Pancreas (tissue), 10 donors: Measurements from ENCODE around the gene EPX. TPM values are rescaled to one million over a fixed set of nuclear protein-coding genes. Genes with fewer than 3 reads are reported as not detected.

Experiments
- ATAC-seq, 4 donors: fragments of 200-7000 bp; cut with Tn5 transposase; one replicate each; pipeline versions ENCODE4 v1.8.0 to v1.9.1; 2020; ENCODE audit warnings: mild to moderate bottlenecking in 4 of 4, moderate library complexity in 4 of 4
- DNase-seq, 6 donors: peaks; one replicate each; pipeline ENCODE4 v3.0.0-alpha.2; 2020
- FAIRE-seq: peaks from 2 replicates; lab custom pipeline; 2012; peaks lifted over from hg19 to GRCh38; lab: Jason Lieb, UNC
- H3K27ac ChIP-seq, 4 donors: fragments of 200-600 bp; sonication (generic); 1 replicate in 3 of 4; 2 replicates in 1 of 4; pipeline versions ENCODE4 v1.5.0 to v1.8.0; 2020
- H3K27me3 ChIP-seq, 4 donors: fragments of 200-600 bp; one replicate each; pipeline ENCODE4 v1.8.0; 2021
- H3K36me3 ChIP-seq, 3 donors: fragments of 200-600 bp; sonication (generic) in 1 of 3; one replicate each; pipeline versions ENCODE4 v1.5.0 to v1.8.0; 2020 to 2021
- H3K4me1 ChIP-seq, 3 donors: fragments of 200-600 bp; one replicate each; pipeline ENCODE4 v1.8.0; 2021
- H3K4me3 ChIP-seq, 4 donors: fragments of 200-600 bp; sonication (generic) in 2 of 4; one replicate each; pipeline versions ENCODE4 v1.5.0 to v1.8.0; 2020 to 2021
- H3K9me3 ChIP-seq, 4 donors: fragments of 200-600 bp; one replicate each; pipeline ENCODE4 v1.8.0; 2021
- WGBS, 2 donors: extraction: QIAGEN DNeasy Blood & Tissue Kit; methylation state at CpG; one replicate each; pipeline ENCODE4 v1.1.7; 2013; 5-methylcytosine and 5-hydroxymethylcytosine counted together
- intact Hi-C, 3 donors: fragments of 100-400 bp; cut with DNase I; formaldehyde crosslinking; loops; one replicate each; pipeline versions ENCODE4 v1.11.1 to v1.14.2; 2022
- polyA plus RNA-seq, 2 donors: library from polyadenylated mRNA; stranded (reverse); fragments of 200-250 nt; gene quantifications; one replicate each; pipeline ENCODE4 v1.2.3, GENCODE V29; 2013
- total RNA-seq, 6 donors: library from RNA; stranded (reverse); fragmentation: NEBNext Ultra II Directional in 4 of 6; extraction: Animal tissue kit (Norgen Biotek cat#: 25700) in 4 of 6; gene quantifications; one replicate each; pipeline versions ENCODE4 v1.2.1 to v1.2.4, GENCODE V29; 2021 to 2023
- TF ChIP-seq, protein P1 (sequence below), 4 donors: fragments of 200-600 bp; sonication (generic) in 3 of 4; IDR thresholded peaks; one replicate each; pipeline versions ENCODE4 v1.5.0 to v1.8.0; 2021; ENCODE audit warnings: antibody characterized with exemption in 4 of 4
- donor health status: healthy with polysubstance abuse.
- donor health status: DM: no; HTN: no; CAD: no; lungs with moderate emphysema.
- donor health status: DM: no; HTN: no; CAD: no.
- donor health status: control.
- donor health status: control.
- donor health status: Bipolar disorder and iron deficiency.
- donor health status: DM: yes; HTN: yes; CAD: no.
- donor health status: DM: no; HTN: no; CAD: no.
- donor health status: DM: no; HTN: no; CAD: no.
- donor health status: DM: yes; HTN: yes; CAD: no.

The EPX gene
- total and polyA plus RNA-seq, 8 donors: not detected

DNA sequence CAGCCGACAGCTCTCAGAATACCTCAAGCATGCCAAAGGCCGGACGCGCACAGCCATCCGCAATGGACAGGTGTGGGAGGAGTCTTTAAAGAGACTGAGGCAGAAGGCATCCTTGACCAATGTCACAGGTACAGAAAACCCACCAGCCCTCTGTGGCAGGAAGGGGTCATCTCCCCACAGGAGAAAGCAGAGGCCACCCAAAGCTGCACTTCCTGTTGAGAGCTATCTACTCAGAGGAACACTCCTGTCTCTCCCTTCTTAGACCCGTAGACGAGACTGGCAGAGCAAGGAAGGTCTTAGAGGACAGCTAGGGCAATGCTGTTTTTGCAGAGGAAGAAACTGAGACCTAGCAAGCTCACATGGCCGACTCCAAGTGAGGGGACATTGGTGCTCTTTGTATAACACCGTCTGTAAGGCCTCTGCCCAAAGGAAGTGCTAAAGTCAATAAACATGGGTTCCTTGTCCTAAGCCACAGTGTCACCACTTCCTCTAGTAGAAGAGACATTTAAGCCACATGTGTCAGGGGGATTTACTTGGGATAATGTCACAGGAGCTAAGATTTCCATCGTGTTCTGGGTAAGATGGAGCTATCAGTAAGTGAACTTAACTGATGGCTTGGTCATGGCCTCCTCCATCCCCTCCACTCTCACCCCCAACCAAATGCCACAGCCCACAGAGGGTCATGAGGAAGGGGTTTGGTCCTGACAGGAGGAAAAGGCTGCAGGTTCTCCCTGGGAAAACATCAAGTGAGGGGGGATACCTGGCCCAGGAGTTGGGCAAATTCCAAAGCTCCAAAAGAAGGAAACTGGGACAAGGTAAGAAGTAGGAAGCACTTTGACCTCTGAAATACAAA lies 55.2 kb downstream of the EPX start:
- Histone ChIP-seq H3K27me3 (no peaks in the 10 kb centered on the region), H3K36me3 (no peaks in the 10 kb centered on the region), H3K4me1 (no peaks in the 10 kb centered on the region), H3K27ac (no peak overlapping the region), H3K4me3 (no peak overlapping the region), H3K9me3 (no peaks in the 10 kb centered on the region)
- ATAC-seq (no peak), FAIRE-seq (no peak), DNase-seq (no peak)
- intact Hi-C loops: no loop called here
- WGBS, 2 donors: 77 to 89% methylated on average over 10 of the region's 10 CpGs
- TF ChIP-seq, protein P1, sequence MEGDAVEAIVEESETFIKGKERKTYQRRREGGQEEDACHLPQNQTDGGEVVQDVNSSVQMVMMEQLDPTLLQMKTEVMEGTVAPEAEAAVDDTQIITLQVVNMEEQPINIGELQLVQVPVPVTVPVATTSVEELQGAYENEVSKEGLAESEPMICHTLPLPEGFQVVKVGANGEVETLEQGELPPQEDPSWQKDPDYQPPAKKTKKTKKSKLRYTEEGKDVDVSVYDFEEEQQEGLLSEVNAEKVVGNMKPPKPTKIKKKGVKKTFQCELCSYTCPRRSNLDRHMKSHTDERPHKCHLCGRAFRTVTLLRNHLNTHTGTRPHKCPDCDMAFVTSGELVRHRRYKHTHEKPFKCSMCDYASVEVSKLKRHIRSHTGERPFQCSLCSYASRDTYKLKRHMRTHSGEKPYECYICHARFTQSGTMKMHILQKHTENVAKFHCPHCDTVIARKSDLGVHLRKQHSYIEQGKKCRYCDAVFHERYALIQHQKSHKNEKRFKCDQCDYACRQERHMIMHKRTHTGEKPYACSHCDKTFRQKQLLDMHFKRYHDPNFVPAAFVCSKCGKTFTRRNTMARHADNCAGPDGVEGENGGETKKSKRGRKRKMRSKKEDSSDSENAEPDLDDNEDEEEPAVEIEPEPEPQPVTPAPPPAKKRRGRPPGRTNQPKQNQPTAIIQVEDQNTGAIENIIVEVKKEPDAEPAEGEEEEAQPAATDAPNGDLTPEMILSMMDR (IDR thresholded peaks at IDR 0.05): no peak

DNA sequence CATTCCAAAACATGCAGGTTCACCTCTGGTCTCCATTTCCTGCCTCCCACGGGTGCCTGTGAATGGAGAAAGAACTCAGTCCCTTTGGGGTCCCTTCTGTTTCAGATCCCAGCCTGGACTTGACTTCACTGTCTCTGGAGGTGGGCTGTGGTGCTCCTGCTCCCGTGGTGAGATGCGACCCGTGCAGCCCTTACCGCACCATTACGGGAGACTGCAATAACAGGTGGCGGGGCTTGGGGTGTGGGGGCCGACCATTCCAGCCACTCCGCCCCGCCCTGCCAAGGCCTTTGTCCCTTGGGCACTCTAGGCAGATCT lies 56.4 kb downstream of the EPX start:
- 22 to 26% methylated on average over 10 of the region's 10 CpGs for WGBS, 2 donors
- Histone ChIP-seq H3K36me3 (no peaks in the 10 kb centered on the region), H3K4me1 (no peaks in the 10 kb centered on the region), H3K4me3 (peak overlapping the region in 1 of 4 donors; percentile 51), H3K27ac (no peak overlapping the region), H3K9me3 (no peaks in the 10 kb centered on the region), H3K27me3 (no peaks in the 10 kb centered on the region)
- intact Hi-C loops: no loop called here
- FAIRE-seq (no peak), ATAC-seq (peak in 1 of 4 donors; percentile 12), DNase-seq (no peak)
- TF ChIP-seq, protein P1 (IDR thresholded peaks at IDR 0.05): no peak

DNA sequence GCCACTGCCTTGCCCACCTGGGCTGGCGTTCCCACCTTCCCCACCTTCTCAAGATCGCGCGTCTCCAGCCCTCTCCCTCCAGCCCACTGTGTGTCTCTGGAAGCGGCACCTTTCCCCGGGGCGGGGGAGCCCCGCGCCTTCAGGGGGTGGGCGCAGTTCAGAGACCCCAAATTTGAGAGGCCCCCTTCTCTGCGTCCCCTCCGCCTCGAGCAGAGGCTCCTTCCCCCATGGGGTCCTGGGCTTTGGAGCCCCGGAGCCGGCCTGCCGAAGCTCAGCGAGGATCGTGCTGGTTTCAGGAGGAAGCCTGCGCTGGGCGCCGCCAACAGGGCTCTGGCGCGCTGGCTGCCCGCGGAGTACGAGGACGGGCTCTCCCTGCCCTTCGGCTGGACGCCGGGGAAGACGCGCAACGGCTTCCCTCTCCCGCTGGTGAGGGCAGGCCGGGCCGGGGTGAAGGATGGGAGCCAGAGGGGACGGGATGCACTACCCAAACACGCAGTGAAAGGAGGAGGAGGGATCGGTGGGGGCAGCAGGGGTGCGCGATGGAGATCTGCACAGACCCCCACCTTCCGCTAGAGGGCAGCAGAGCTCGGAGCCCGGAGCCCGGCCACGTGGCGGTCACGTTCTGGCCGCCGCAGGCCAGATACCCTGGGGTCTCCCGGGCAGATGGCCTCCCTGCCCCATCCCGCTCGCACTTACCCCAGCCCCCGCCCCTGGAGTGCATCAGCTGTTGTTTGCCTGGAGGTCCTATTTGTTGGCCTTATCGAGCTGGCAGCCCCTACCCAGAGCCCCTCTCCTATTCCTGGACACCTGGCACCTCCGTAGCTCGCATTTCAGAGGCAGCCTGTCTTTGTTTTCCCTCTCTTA lies 57.0 kb downstream of the EPX start:
- H3K9me3 ChIP-seq: no peaks in the 10 kb centered on the region
- no peaks in the 10 kb centered on the region for H3K36me3 ChIP-seq
- no peak overlapping the region for H3K27ac ChIP-seq
- H3K27me3 ChIP-seq: no peaks in the 10 kb centered on the region
- DNase-seq: peak; percentile 39 to 88 (median 72)
- ATAC-seq: peak; percentile 89 to 98 (median 96)
- peak overlapping the region; percentile 5 to 51 (median 22) for H3K4me3 ChIP-seq
- intact Hi-C loops: no loop called here
- no peak for FAIRE-seq
- WGBS, 2 donors: 5% methylated on average over 57 of the region's 57 CpGs
- no peaks in the 10 kb centered on the region for H3K4me1 ChIP-seq
- TF ChIP-seq, protein P1 (IDR thresholded peaks at IDR 0.05): peak; percentile 94 to 99 (median 96)

DNA sequence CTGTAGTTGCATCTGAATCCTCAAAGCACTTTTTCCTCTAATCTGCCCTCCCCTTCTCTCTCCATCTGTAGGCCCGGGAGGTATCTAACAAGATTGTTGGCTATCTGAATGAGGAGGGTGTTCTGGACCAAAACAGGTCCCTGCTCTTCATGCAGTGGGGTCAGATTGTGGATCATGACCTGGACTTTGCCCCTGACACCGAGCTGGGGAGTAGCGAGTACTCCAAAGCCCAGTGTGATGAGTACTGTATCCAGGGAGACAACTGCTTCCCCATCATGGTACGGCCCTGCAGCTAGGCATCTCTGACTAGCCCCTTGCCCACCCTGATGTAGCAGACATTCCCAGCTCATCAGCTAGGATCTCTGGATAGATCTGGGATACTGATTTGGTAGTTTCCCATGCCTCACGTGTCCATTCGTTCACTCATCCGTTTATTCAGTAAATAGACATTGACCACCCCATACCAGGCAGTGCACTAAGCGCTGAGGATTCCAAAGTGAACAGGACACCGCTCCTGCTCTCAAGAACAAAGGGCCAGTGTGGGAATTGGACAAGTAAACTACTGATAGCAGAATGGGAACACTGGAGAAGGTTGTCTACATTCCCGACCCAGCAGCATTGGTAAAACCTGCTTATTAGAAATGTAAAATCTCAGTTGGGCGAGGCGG lies 58.0 kb downstream of the EPX start:
- Histone ChIP-seq H3K27ac (no peak overlapping the region), H3K36me3 (no peaks in the 10 kb centered on the region), H3K9me3 (no peaks in the 10 kb centered on the region), H3K4me1 (no peaks in the 10 kb centered on the region), H3K4me3 (no peak overlapping the region), H3K27me3 (no peaks in the 10 kb centered on the region)
- ATAC-seq: no peak
- intact Hi-C loops: no loop called here
- DNase-seq: no peak
- no peak for FAIRE-seq
- TF ChIP-seq, protein P1 (IDR thresholded peaks at IDR 0.05): no peak
- WGBS, 2 donors: 68 to 77% methylated on average over 12 of the region's 12 CpGs
